ENCODE results near the gene B3GALT6.

The B3GALT6 gene

DNA sequence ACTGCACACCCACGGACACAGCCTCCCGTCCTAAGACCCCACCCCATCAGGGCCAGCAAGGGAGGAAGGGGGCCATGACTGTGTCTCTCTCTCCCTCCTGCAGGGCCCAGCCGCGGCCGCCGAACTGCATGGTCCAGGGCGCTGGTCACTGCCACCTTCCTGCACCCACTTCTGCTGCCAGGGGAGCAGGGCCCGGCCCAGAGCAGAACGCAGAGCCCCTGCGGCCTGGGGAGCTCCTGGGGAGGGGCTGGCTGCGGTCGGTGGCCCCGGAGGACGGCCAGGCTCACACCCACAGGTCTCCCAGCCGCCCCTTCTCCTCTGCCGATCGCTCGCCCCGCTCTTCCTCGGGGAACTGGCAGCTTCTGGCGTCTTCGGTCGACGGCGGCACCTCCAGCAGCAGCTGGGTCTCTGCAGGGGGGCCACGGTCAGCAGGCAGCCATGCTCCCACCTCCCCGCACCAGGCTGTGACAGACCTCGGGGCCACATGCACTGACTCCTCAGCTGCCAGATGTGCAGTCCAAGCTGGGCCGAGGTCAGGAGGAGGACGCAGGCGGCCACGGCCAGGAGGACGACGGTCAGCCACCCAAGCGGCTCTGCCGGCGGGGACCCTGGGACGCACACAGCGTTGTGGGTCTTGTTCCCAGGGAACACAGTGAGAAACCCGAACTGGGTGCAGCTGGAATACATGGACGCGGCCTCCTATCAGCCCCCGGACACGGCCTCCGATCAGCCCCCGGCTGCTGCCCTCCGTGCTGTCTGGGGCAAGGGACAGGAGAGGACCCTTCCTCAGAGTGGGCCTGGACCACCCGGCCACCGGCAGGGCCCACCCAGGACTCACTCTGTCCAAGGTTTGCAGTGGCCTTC, 28.2 kb upstream of the B3GALT6 start:
- no peak for DNase-seq (ENCODE audit: low read depth)
- TF ChIP-seq, protein P1, sequence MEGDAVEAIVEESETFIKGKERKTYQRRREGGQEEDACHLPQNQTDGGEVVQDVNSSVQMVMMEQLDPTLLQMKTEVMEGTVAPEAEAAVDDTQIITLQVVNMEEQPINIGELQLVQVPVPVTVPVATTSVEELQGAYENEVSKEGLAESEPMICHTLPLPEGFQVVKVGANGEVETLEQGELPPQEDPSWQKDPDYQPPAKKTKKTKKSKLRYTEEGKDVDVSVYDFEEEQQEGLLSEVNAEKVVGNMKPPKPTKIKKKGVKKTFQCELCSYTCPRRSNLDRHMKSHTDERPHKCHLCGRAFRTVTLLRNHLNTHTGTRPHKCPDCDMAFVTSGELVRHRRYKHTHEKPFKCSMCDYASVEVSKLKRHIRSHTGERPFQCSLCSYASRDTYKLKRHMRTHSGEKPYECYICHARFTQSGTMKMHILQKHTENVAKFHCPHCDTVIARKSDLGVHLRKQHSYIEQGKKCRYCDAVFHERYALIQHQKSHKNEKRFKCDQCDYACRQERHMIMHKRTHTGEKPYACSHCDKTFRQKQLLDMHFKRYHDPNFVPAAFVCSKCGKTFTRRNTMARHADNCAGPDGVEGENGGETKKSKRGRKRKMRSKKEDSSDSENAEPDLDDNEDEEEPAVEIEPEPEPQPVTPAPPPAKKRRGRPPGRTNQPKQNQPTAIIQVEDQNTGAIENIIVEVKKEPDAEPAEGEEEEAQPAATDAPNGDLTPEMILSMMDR (conservative IDR thresholded peaks at IDR 0.05; ENCODE audit: control insufficient read depth, insufficient read depth, low read depth, low read length) = no peak
- H3K4me3 ChIP-seq (ENCODE audit: control insufficient read depth, low read depth, low read length) = no peak overlapping the region

DNA sequence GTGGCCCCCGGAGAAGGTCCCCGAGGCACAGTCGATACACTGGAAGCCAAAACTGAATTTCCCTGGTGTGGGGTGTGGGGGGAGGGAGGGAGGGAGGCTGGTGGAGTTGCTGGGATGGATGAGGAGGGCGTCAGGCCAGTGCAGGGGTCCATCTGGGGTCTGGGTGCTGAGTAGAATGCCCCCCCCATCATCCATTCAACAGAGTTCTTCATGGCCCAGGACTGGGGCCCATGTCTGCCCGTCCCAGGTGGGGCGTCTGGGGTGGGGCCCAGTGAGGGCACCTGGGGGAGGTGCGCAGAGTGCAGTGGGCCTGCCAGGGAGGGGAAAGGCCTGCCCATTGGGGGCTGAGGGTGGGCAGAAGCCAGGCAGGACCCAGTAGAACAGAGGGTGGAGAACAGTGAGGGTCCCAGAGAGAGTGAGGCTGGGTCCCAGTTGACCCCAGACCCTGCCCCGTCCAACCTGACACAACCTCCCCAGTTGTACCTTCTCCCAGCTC, 27.6 kb upstream of the B3GALT6 start:
- no peak for DNase-seq (ENCODE audit: low read depth)
- no peak overlapping the region for H3K4me3 ChIP-seq (ENCODE audit: control insufficient read depth, low read depth, low read length)
- TF ChIP-seq, protein P1 (conservative IDR thresholded peaks at IDR 0.05; ENCODE audit: control insufficient read depth, insufficient read depth, low read depth, low read length) = no peak

DNA sequence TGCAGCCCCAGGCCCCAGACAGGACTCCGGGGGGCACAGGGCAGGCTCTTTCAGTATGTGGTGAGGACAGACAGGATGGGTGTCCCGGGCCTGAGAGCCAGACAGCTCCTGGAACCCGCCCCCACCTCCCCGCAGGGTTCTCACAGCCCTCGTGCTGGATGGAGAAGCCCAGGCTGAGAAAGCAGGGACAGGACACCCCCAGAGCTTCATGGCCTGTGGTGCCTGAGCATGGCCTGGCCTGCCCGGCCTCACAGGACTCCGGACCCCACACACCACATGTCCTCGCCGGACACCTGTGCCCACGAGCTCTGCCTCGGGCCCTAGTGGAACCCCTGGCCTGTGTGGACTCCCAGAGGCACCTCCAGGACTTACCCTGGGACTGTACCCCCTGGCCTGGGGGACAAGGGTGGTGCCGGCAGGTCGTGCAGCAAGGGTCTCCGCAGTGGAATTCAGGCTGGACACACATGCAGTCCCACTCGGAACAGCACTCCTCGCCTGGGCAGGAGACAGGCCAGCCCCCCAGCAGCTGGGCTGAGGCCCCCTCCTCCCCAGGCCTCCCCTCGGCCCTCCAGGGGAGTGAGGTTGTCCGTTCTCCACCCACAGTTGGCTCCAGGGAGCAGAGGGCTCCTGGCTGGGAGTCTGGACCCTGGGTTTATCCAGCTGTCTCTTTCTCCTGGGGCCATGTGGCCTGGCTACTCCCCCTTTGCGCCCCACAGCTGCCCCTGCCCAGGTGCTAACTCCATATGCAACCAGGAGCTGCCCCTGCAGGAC, 26.9 kb upstream of the B3GALT6 start:
- H3K4me3 ChIP-seq (ENCODE audit: control insufficient read depth, low read depth, low read length) = no peak overlapping the region
- no peak for DNase-seq (ENCODE audit: low read depth)
- TF ChIP-seq, protein P1 (conservative IDR thresholded peaks at IDR 0.05; ENCODE audit: control insufficient read depth, insufficient read depth, low read depth, low read length) = no peak

DNA sequence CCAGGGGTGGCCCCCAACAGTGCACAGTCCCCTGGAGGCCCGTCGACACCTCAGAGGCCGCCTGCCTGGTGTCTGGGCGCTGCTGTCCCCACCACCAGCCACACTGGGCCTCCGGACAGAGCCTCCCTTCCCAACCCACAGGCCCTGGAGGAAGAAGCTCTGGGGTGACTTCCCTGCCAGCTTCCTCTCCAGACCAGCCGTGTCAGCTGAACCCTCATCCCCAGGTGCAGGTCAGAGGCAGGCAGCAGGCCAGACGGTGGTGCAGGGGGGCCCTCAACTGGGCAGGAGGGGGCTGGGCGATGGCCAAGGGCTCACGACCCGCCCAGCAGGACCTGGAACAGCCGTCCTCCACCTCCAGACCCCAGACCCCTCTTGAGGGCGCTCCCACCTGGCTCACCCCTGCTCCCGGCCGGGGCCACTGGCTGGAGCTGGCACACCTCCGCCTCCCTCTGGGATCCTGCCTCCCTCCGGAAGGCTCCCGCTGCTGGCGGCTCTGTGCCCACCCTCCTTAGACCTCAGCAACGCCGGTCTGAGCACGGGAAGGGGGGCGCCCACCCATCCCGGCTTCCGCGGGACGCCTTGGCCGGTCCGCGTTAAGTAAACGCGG, 26.2 kb upstream of the B3GALT6 start:
- TF ChIP-seq, protein P1 (conservative IDR thresholded peaks at IDR 0.05; ENCODE audit: control insufficient read depth, insufficient read depth, low read depth, low read length) = no peak
- no peak for DNase-seq (ENCODE audit: low read depth)
- no peak overlapping the region for H3K4me3 ChIP-seq (ENCODE audit: control insufficient read depth, low read depth, low read length)

DNA sequence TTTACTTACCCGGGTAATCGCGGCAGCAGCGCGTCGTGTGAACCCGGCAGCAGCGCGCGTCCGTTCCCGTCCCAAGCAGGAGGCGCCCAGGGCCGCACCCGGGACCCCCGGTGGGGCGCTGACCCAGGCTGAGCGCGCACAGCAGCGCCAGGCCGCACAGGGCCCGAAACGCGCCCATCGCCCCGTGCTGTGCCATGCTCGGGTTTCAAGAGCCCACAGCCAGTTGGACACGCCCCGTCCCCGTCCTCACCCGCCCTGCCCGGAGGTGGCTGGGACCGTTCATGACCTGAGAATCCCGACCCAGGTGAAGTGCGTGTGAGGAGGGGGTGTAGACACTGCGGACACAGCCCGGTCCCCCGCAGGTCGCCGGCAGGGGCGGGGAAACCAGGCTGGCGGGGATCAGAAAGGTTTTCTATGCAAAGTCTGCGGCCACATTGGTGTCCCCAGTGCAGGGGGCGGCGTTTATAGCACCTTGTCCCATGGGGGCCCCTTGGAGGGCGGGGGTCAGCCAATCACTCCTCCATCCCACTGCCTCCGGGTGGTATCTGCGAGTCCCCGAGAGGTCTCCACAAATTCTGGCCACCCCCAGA, 25.6 kb upstream of the B3GALT6 start, which contains the start of gene TNFRSF18:
TNFRSF18 (minus strand) TSS at position 217 of the 590 bp plus-strand sequence; CDS start at position 196, 21 bp downstream.
- TF ChIP-seq, protein P1 (conservative IDR thresholded peaks at IDR 0.05; ENCODE audit: control insufficient read depth, insufficient read depth, low read depth, low read length) = no peak
- no peak within 1 kb of the TSS for H3K4me3 ChIP-seq (ENCODE audit: control insufficient read depth, low read depth, low read length)
- no peak for DNase-seq (ENCODE audit: low read depth)

DNA sequence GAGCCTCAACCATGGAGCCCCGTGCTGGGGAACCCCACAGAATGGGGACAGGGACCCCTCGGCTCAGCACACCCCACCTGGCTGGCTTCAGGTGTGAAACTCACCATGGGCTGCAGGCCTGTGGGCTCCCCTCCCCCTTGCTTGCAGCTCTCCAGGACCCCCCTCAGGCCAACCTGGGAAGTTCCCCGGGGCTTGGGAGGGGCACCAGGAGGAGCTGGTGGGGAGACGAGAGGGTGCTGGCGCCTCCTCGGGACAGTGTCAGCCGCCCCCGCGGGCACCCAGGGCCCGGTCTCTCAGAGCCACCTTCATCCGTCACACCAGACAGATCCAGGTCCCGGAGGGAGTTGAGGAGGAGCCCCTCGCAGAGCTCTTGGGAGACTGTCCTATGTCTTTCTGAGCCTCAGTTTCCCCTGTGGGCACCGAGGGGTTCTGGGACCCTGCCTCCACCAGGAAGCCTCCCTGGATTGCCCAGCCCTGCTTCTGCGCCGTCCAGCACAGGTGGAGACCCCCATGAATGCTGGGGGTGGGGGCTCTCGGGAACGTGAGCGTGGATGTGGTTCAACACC, 25.0 kb upstream of the B3GALT6 start:
- DNase-seq (ENCODE audit: low read depth) = no peak
- TF ChIP-seq, protein P1 (conservative IDR thresholded peaks at IDR 0.05; ENCODE audit: control insufficient read depth, insufficient read depth, low read depth, low read length) = no peak
- H3K4me3 ChIP-seq (ENCODE audit: control insufficient read depth, low read depth, low read length) = no peak overlapping the region

Data from fibroblast of mammary gland (primary cell).